SU-DHL-6 (cell line): Measurements from ENCODE around the gene ADAM19.

Source experiments
- H2AFZ ChIP-seq: fragments of 200-600 bp; sonication (generic); 2 replicates; pipeline ENCODE4 v1.6.1; 2014; ENCODE audit warnings: low read depth, mild to moderate bottlenecking, moderate library complexity, mixed read lengths, antibody characterized with exemption, low read length; ENCODE audit not compliant: severe bottlenecking
- H3F3A ChIP-seq: fragments of 200-600 bp; shearing (Covaris generic); 2 replicates; pipeline ENCODE4 v1.6.0; 2016; ENCODE audit warnings: antibody characterized with exemption, mild to moderate bottlenecking; ENCODE audit not compliant: insufficient read depth
- H3K27ac ChIP-seq: fragments of 200-600 bp; sonication (generic); 2 replicates; pipeline ENCODE4 v1.5.1; 2016; ENCODE audit warnings: low read depth, mild to moderate bottlenecking, low read length, moderate library complexity, mixed read lengths
- H3K27me3 ChIP-seq: fragments of 200-600 bp; sonication (generic), shearing (Covaris generic); 2 replicates; pipeline ENCODE4 v1.6.0; 2014; ENCODE audit warnings: mild to moderate bottlenecking, low read length
- H3K36me3 ChIP-seq: fragments of 200-600 bp; sonication (generic); 2 replicates; pipeline ENCODE4 v1.6.1; 2014; ENCODE audit warnings: mild to moderate bottlenecking, low read length, mixed read lengths
- H3K4me2 ChIP-seq: fragments of 300-600, 200-600 bp; shearing (Covaris generic), sonication (generic); 2 replicates; pipeline ENCODE4 v1.6.0; 2014; ENCODE audit warnings: low read length, low read depth, mild to moderate bottlenecking; ENCODE audit not compliant: poor library complexity, severe bottlenecking
- H3K4me3 ChIP-seq: fragments of 200-600 bp; sonication (generic); 2 replicates; pipeline ENCODE4 v1.5.1; 2014; ENCODE audit warnings: antibody characterized with exemption, low read length, mild to moderate bottlenecking, mixed read lengths; ENCODE audit not compliant: insufficient read depth, poor library complexity, severe bottlenecking
- H3K79me2 ChIP-seq: fragments of 200-600 bp; sonication (generic); 2 replicates; pipeline ENCODE4 v1.6.1; 2014; ENCODE audit warnings: mild to moderate bottlenecking, low read length, moderate library complexity; ENCODE audit not compliant: insufficient read depth
- H3K9ac ChIP-seq: fragments of 200-600 bp; sonication (generic); 2 replicates; pipeline ENCODE4 v1.7.0; 2014; ENCODE audit warnings: mild to moderate bottlenecking, low read length
- H3K9me2 ChIP-seq: fragments of 200-600 bp; sonication (generic); replicated peaks from 2 replicates; pipeline ENCODE4 v1.6.1; 2014; ENCODE audit warnings: low read length; ENCODE audit not compliant: insufficient read depth
- H3K9me3 ChIP-seq: fragments of 200-600 bp; sonication (generic); 2 replicates; pipeline ENCODE4 v1.6.1; 2014; ENCODE audit warnings: low read length, mixed read lengths; ENCODE audit not compliant: insufficient read depth
- H4K20me1 ChIP-seq: fragments of 200-600 bp; sonication (generic); 2 replicates; pipeline ENCODE4 v1.6.1; 2014; ENCODE audit warnings: low read depth, mild to moderate bottlenecking, antibody characterized with exemption, low read length, moderate library complexity, mixed read lengths
- CTCF ChIP-seq: fragments of 200-600 bp; sonication (generic); IDR thresholded peaks from one replicate; pipeline ENCODE4 v1.5.1; 2017; ENCODE audit warnings: antibody characterized with exemption, mild to moderate bottlenecking, low read length, moderate library complexity; ENCODE audit not compliant: insufficient read depth, poor library complexity, severe bottlenecking
- EZH2phosphoT487 ChIP-seq: fragments of 200-600 bp; sonication (generic), shearing (Covaris generic); conservative IDR thresholded peaks from 2 replicates; pipeline ENCODE4 v1.6.1; 2018; ENCODE audit warnings: mild to moderate bottlenecking, antibody characterized with exemption, low read length, moderate library complexity, mixed read lengths

The ADAM19 gene

GRCh38 chr5:157546456-157547100 lies 29.0 kb downstream of the ADAM19 start:
- no peak overlapping the region for H3K4me2 ChIP-seq

GRCh38 chr5:157545610-157546310 lies 29.8 kb downstream of the ADAM19 start:
- Histone ChIP-seq H3K9me2 (no peaks in the 10 kb centered on the region), H3K27me3 (no peaks in the 10 kb centered on the region), H3F3A (0 out of 2 replicates have a peak, but pooled peaks cover 3% of the 10 kb centered on the region), H3K79me2 (peaks cover 100% of the 10 kb centered on the region), H2AFZ (no peak overlapping the region), H3K36me3 (no peaks in the 10 kb centered on the region), H4K20me1 (no peaks in the 10 kb centered on the region), H3K27ac (no peak overlapping the region), H3K9ac (no peak overlapping the region), H3K4me3 (no peak overlapping the region), H3K4me2 (no peak overlapping the region), H3K9me3 (no peaks in the 10 kb centered on the region)
- no peak for TF ChIP-seq CTCF
- no peak for TF ChIP-seq EZH2phosphoT487

More at GRCh38 chr5:157546456-157547100, 29.0 kb downstream of the ADAM19 start:
- 0 out of 2 replicates have a peak, but pooled peaks cover 3% of the 10 kb centered on the region for H3F3A ChIP-seq
- no peaks in the 10 kb centered on the region for H3K9me3 ChIP-seq
- H3K27ac ChIP-seq: no peak overlapping the region
- TF ChIP-seq EZH2phosphoT487 (no peak), CTCF (no peak)
- H3K79me2 ChIP-seq: peaks cover 100% of the 10 kb centered on the region
- H3K36me3 ChIP-seq: 0 out of 2 replicates have a peak, but pooled peaks cover 3% of the 10 kb centered on the region
- H2AFZ ChIP-seq: no peak overlapping the region
- H3K9me2 ChIP-seq: no peaks in the 10 kb centered on the region
- H3K4me3 ChIP-seq: no peak overlapping the region
- H3K9ac ChIP-seq: no peak overlapping the region
- no peaks in the 10 kb centered on the region for H3K27me3 ChIP-seq
- H4K20me1 ChIP-seq: no peaks in the 10 kb centered on the region

- Histone ChIP-seq H3K79me2 (peaks cover 100% of the 10 kb centered on the region), H3F3A (0 out of 2 replicates have a peak, but pooled peaks cover 3% of the 10 kb centered on the region), H3K27me3 (no peaks in the 10 kb centered on the region), H2AFZ (no peak overlapping the region), H3K36me3 (no peaks in the 10 kb centered on the region), H4K20me1 (no peaks in the 10 kb centered on the region), H3K4me2 (no peak overlapping the region), H3K27ac (no peak overlapping the region), H3K4me3 (no peak overlapping the region), H3K9me2 (no peaks in the 10 kb centered on the region), H3K9me3 (no peaks in the 10 kb centered on the region), H3K9ac (no peak overlapping the region)
- TF ChIP-seq CTCF: no peak
- TF ChIP-seq EZH2phosphoT487: no peak
Observed at GRCh38 chr5:157544623-157544989, 31.0 kb downstream of the ADAM19 start.
